Measurements from ENCODE around the gene SLFN12L.
"Not testable (repeated sequence)": the region's sequence is repeated elsewhere in the genome, so short reads cannot be mapped to it uniquely, and the experiment has no call there.

SLFN12L gene

GRCh38 chr17:35496451-35497290 lies 40.8 kb downstream of the SLFN12L start:
- no peak for DNase-seq (ENCODE audit: low spot score)

- DNase-seq (ENCODE audit: low spot score) = no peak
Measured at GRCh38 chr17:35493040-35493439, 44.4 kb downstream of the SLFN12L start.

- DNase-seq (ENCODE audit: low spot score) = no peak
Measured at GRCh38 chr17:35491417-35491816, 46.1 kb downstream of the SLFN12L start.

- no peak for DNase-seq (ENCODE audit: low spot score)
Measured at GRCh38 chr17:35489944-35490343, 47.5 kb downstream of the SLFN12L start.

GRCh38 chr17:35488991-35489390 lies 48.5 kb downstream of the SLFN12L start:
- DNase-seq (ENCODE audit: low spot score) = no peak

GRCh38 chr17:35486920-35487732 lies 50.4 kb downstream of the SLFN12L start:
- DNase-seq (ENCODE audit: low spot score) = peak; percentile 69

- DNase-seq (ENCODE audit: low spot score) = no peak
Measured at GRCh38 chr17:35479271-35479670, 58.2 kb downstream of the SLFN12L start.

GRCh38 chr17:35477248-35477647 lies 60.2 kb downstream of the SLFN12L start:
- DNase-seq (ENCODE audit: low spot score) = no peak

GRCh38 chr17:35476283-35476820 lies 61.1 kb downstream of the SLFN12L start:
- no peak for DNase-seq (ENCODE audit: low spot score)

GRCh38 chr17:35468475-35468874 lies 69.0 kb downstream of the SLFN12L start:
- DNase-seq (ENCODE audit: low spot score) = no peak

GRCh38 chr17:35467824-35468223 lies 69.7 kb downstream of the SLFN12L start:
- no peak for DNase-seq (ENCODE audit: low spot score)

- DNase-seq (ENCODE audit: low spot score) = peak; percentile 14
Measured at GRCh38 chr17:35460354-35460851, 77.1 kb downstream of the SLFN12L start.

GRCh38 chr17:35454035-35454434 lies 83.4 kb downstream of the SLFN12L start:
- not testable (repeated sequence) for DNase-seq (ENCODE audit: low spot score)

- no peak for DNase-seq (ENCODE audit: low spot score)
Measured at GRCh38 chr17:35453171-35453570, 84.3 kb downstream of the SLFN12L start.

GRCh38 chr17:35449371-35449931 lies 88.0 kb downstream of the SLFN12L start:
- peak; percentile 25 for DNase-seq (ENCODE audit: low spot score)

GRCh38 chr17:35448899-35449227 lies 88.6 kb downstream of the SLFN12L start:
- DNase-seq (ENCODE audit: low spot score) = no peak

GRCh38 chr17:35448214-35448898 lies 89.1 kb downstream of the SLFN12L start, which contains the start of gene SLFN13:
Gene SLFN13 (minus strand): TSS chr17:35448766. CDS start chr17:35445680, 3,086 bp downstream.
- DNase-seq (ENCODE audit: low spot score) = peak; percentile 56

GRCh38 chr17:35447499-35447898 lies 90.0 kb downstream of the SLFN12L start:
- no peak for DNase-seq (ENCODE audit: low spot score)

- DNase-seq (ENCODE audit: low spot score) = no peak
Measured at GRCh38 chr17:35438433-35438832, 99.0 kb downstream of the SLFN12L start.

GRCh38 chr17:35433075-35433894 lies 104.2 kb downstream of the SLFN12L start:
- DNase-seq (ENCODE audit: low spot score) = peak; percentile 93

All from AG20443 (cell line).